Activated CD4-positive, alpha-beta memory T cell treated with anti-CD3 and anti-CD28 coated beads for 36 hours (primary cell): Measurements from ENCODE around the gene SCT. TPM values are rescaled to one million over a fixed set of nuclear protein-coding genes. Genes with fewer than 3 reads are reported as not detected.

Experiments used
- CTCF ChIA-PET: fragments of 350-600 bp; sonication (Branson Sonifier 250); formaldehyde crosslinking; loops from one replicate; lab custom pipeline; 2021; ENCODE audit warnings: antibody characterized with exemption, inconsistent platforms; lab: Charles Lee
- POLR2A ChIA-PET: fragments of 350-600 bp; sonication (Branson Sonifier 250); formaldehyde crosslinking; loops from one replicate; lab custom pipeline; 2021; ENCODE audit warnings: antibody characterized with exemption; lab: Charles Lee
- DNase-seq: peaks from one replicate; pipeline ENCODE4 v3.0.0-alpha.2; 2020
- H3K27ac Mint-ChIP-seq: one replicate; pipeline ENCODE4 v1.8.0; 2021; ENCODE audit warnings: mixed read lengths
- H3K27me3 Mint-ChIP-seq: one replicate; pipeline ENCODE4 v1.8.0; 2021; ENCODE audit warnings: mixed read lengths
- H3K36me3 Mint-ChIP-seq: one replicate; pipeline ENCODE4 v1.8.0; 2021; ENCODE audit warnings: mixed read lengths
- H3K4me1 Mint-ChIP-seq: one replicate; pipeline ENCODE4 v1.8.0; 2021; ENCODE audit warnings: low read depth, mixed read lengths
- H3K4me3 Mint-ChIP-seq: one replicate; pipeline ENCODE4 v1.8.0; 2021; ENCODE audit warnings: mild to moderate bottlenecking, mixed read lengths
- H3K9me3 Mint-ChIP-seq: one replicate; pipeline ENCODE4 v1.8.0; 2021; ENCODE audit warnings: mixed read lengths
- intact Hi-C: fragments of 100-400 bp; cut with micrococcal nuclease; formaldehyde crosslinking; loops from one replicate; pipeline ENCODE4 v1.15.1; 2023
- total RNA-seq, 2 experiments: library from RNA; stranded (reverse); gene quantifications; one replicate each; pipeline ENCODE4 v1.2.3, GENCODE V29; 2021

SCT gene
- total RNA-seq, result not detected

- intact Hi-C loops, result no loop called here
- H3K4me3 Mint-ChIP-seq, result no peak within 1 kb of the TSS
- ChIA-PET POLR2A (no interaction called here), CTCF (interaction anchor here (0.8 to 1.2 kb wide), 2 partner anchors 72 to 79 kb away, joined by 3 read pairs; no protein-coding TSS in a partner anchor)
- H3K4me1 Mint-ChIP-seq, result peaks cover 20% of the 10 kb centered on the region
- H3K9me3 Mint-ChIP-seq, result no peaks in the 10 kb centered on the region
- peaks cover 1% of the 10 kb centered on the region for H3K36me3 Mint-ChIP-seq
- peaks cover 10% of the 10 kb centered on the region for H3K27me3 Mint-ChIP-seq
- DNase-seq, result no peak
- no peak within 1 kb of the TSS for H3K27ac Mint-ChIP-seq
Observed at GRCh38 chr11:626475-627307, at the start of gene SCT. Gene SCT, minus strand, starts transcription at chr11:627181. Its CDS starts 38 bp downstream, at chr11:627143.

- CTCF ChIA-PET, result interaction anchor here (0.6 to 1.3 kb wide), 2 partner anchors 12 to 52 kb away, joined by 3 to 4 read pairs; no protein-coding TSS in a partner anchor
- no peak for DNase-seq
- POLR2A ChIA-PET, result no interaction called here
- Mint-ChIP-seq H3K36me3 (peaks cover 25% of the 10 kb centered on the region), H3K4me3 (no peak overlapping the region), H3K9me3 (no peaks in the 10 kb centered on the region), H3K27me3 (no peaks in the 10 kb centered on the region), H3K27ac (no peak overlapping the region), H3K4me1 (no peaks in the 10 kb centered on the region)
- intact Hi-C loops, result no loop called here
Observed at GRCh38 chr11:674406-674805, 47.4 kb upstream of the SCT start.

DNA sequence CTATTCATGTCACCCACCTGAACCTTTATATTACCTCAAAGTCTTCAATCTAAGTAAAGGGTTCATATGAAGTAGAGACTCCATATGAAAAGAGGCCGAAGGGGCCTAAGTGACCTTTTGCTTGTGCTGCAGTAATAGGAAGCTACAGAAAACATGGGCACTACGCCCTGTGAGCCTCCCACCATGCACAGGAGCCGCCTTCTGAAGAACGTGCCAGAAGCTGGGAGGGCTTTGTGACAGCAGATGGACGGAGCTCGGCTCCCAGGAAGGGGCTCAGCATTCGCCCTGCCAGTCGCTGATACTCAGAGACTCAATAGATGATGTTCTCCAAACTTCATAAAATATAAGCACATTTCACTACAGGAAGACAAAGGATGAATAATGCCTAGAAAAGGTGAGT is 46.9 kb upstream of the SCT start:
- POLR2A ChIA-PET, result no interaction called here
- intact Hi-C loops, result no loop called here
- CTCF ChIA-PET, result interaction anchor here (0.6 to 1.3 kb wide), 2 partner anchors 12 to 302 kb away, joined by 3 to 4 read pairs; no protein-coding TSS in a partner anchor
- Mint-ChIP-seq H3K4me1 (no peaks in the 10 kb centered on the region), H3K4me3 (no peak overlapping the region), H3K27ac (no peak overlapping the region), H3K9me3 (no peaks in the 10 kb centered on the region), H3K36me3 (peaks cover 25% of the 10 kb centered on the region), H3K27me3 (no peaks in the 10 kb centered on the region)
- no peak for DNase-seq

GRCh38 chr11:665704-666281 is 38.8 kb upstream of the SCT start:
- no peak for DNase-seq
- Mint-ChIP-seq H3K4me3 (no peak overlapping the region), H3K4me1 (no peaks in the 10 kb centered on the region), H3K27me3 (no peaks in the 10 kb centered on the region), H3K9me3 (no peaks in the 10 kb centered on the region), H3K36me3 (peaks cover 11% of the 10 kb centered on the region), H3K27ac (no peak overlapping the region)
- intact Hi-C loops, result no loop called here
- CTCF ChIA-PET, result interaction anchor here (1.5 to 2.3 kb wide), 2 partner anchors 56 to 111 kb away, joined by 5 to 6 read pairs; no protein-coding TSS in a partner anchor
- POLR2A ChIA-PET, result no interaction called here

- no peaks in the 10 kb centered on the region for H3K9me3 Mint-ChIP-seq
- no peak overlapping the region for H3K4me3 Mint-ChIP-seq
- intact Hi-C loops, result no loop called here
- H3K4me1 Mint-ChIP-seq, result no peaks in the 10 kb centered on the region
- CTCF ChIA-PET, result interaction anchor here (1.5 to 2.3 kb wide), 2 partner anchors 57 to 111 kb away, joined by 5 to 6 read pairs; no protein-coding TSS in a partner anchor
- H3K27ac Mint-ChIP-seq, result no peak overlapping the region
- POLR2A ChIA-PET, result interaction anchor here (0.8 kb wide), 1 partner anchor 18 kb away, joined by 4 read pairs; no protein-coding TSS in a partner anchor
- H3K27me3 Mint-ChIP-seq, result no peaks in the 10 kb centered on the region
- H3K36me3 Mint-ChIP-seq, result peaks cover 11% of the 10 kb centered on the region
- DNase-seq, result no peak
Observed at GRCh38 chr11:665062-665703, 38.2 kb upstream of the SCT start.

DNA sequence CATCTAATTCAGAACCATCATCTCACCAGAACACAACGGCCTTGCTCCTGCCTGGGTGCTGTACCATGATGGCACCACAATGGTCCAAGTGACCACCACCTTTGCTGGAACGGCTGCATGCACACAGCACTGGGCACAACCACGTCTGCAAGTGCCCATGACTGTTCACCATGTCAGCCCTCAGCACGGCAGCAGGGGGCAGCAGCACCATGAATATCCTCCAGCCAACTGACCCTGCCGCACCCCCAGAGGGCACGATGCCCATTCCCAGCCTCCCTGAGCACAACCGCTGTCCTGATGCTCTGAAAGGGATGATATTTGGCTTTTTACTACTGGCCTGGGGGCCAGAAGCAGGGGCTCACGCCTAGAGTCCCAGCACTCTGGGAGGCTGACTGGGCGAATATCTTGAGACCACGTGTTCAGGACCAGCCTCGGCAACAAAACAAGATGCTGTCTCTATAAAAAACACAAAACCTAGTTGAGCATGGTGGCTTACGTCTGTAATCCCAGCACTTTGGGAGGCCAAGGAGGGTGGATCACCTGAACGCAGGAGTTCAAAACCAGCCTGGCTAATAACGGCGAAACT is 35.8 kb upstream of the SCT start:
- peak; percentile 56 for DNase-seq
- ChIA-PET CTCF (interaction anchor here (0.6 to 3.3 kb wide), 4 partner anchors 11 to 60 kb away, joined by 3 to 38 read pairs (median 4); partner anchors contain the start of gene TMEM80), POLR2A (no interaction called here)
- Mint-ChIP-seq H3K36me3 (peaks cover 13% of the 10 kb centered on the region), H3K27me3 (no peaks in the 10 kb centered on the region), H3K4me1 (no peaks in the 10 kb centered on the region), H3K9me3 (no peaks in the 10 kb centered on the region), H3K4me3 (no peak overlapping the region), H3K27ac (no peak overlapping the region)
- intact Hi-C loops, result loop anchor here (1.0 kb wide), 1 partner anchor 61 kb away; no protein-coding TSS in a partner anchor

DNA sequence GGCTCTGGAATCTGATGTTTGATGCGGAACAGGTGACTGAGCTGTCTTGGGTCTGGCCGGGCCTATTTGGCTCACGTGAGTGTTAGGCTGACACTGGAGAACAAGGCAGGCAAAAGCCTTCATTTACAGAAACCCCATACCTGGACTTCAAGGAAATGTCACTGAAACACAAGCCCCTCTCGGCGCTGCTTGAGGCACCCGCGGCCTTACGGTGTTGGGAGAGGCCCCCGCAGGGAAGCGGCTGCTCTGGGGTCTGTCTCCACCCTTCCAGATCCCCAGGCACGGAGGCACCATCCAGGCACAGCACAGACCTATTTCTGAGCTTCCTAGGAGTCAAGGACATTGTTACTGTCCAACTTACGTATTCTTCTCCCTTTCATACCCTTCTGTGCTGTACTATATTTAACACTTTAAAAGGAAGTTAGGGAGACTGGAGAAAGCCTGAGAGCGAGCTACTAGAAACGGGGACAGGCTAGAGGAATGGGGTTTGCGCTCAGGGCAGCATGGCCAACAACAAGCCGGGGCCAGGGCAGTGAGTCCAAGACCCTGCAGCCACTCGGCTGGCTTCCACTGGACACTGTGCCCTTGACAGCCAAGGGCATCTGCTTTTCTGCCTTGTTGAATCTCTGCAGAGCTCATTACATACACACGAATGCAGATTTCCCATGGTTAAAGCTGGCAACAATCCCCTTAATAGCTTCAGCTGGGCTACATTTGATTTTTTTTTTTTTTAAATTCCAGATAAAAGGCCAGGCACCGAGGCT is 33.9 kb upstream of the SCT start:
- no peak for DNase-seq
- Mint-ChIP-seq H3K9me3 (no peaks in the 10 kb centered on the region), H3K27ac (no peak overlapping the region), H3K36me3 (peaks cover 13% of the 10 kb centered on the region), H3K4me3 (no peak overlapping the region), H3K27me3 (no peaks in the 10 kb centered on the region), H3K4me1 (no peaks in the 10 kb centered on the region)
- ChIA-PET POLR2A (interaction anchor here (0.6 kb wide), 1 partner anchor 81 kb away, joined by 3 read pairs; no protein-coding TSS in a partner anchor), CTCF (interaction anchor here (3.3 kb wide), 1 partner anchor 62 kb away, joined by 38 read pairs; no protein-coding TSS in a partner anchor)
- intact Hi-C loops, result no loop called here

DNA sequence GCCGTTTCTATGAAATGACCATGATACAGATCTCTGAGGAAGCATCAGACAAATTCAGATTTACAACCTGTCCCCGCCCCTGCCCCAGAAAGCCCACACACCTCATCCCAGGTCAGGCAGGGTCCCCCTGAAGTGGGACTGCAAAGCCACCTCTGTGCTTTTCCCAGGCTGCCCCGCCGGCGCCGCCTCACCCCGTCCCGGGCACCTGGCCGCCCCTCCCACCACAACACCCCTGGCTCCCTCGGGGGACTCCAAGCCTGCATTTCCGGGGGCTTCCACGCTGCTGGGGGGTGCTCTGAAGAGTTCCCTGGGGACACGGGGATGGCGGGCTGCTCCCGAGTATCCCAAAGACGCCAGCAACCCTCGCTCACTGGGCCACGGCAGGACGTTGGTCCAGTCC is 33.3 kb upstream of the SCT start:
- Mint-ChIP-seq H3K27ac (no peak overlapping the region), H3K4me1 (no peaks in the 10 kb centered on the region), H3K36me3 (peaks cover 12% of the 10 kb centered on the region), H3K27me3 (no peaks in the 10 kb centered on the region), H3K4me3 (no peak overlapping the region), H3K9me3 (no peaks in the 10 kb centered on the region)
- DNase-seq, result no peak
- CTCF ChIA-PET, result no interaction called here
- intact Hi-C loops, result no loop called here
- POLR2A ChIA-PET, result interaction anchor here (0.6 kb wide), 1 partner anchor 81 kb away, joined by 3 read pairs; no protein-coding TSS in a partner anchor

- CTCF ChIA-PET, result no interaction called here
- DNase-seq, result no peak
Observed at GRCh38 chr11:659532-660085, 32.6 kb upstream of the SCT start.

DNA sequence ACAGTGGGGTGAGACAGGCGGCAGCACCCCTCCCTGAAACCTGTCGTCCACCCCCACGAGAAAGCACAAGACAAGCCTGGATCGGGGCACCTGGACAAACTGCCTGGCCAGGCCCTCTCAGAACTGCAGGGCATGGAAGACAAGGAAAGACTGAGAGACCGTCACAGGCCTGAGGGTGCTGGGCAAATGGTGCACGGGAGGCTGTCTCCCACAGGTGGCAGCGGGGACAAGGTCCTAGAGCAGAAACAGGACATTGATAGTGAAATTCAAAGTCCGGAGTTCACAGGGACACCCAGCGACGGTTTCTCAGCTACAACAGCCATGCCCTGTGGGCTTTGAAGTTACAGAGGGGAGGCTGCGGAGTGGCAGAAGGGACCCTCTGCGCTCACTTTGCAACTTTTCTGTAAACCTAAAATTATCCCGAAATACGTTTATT is 30.7 kb upstream of the SCT start:
- Mint-ChIP-seq H3K4me1 (no peaks in the 10 kb centered on the region), H3K36me3 (peaks cover 9% of the 10 kb centered on the region), H3K9me3 (no peaks in the 10 kb centered on the region), H3K27ac (no peak overlapping the region), H3K4me3 (no peak overlapping the region), H3K27me3 (no peaks in the 10 kb centered on the region)
- POLR2A ChIA-PET, result no interaction called here
- CTCF ChIA-PET, result no interaction called here
- no peak for DNase-seq
- intact Hi-C loops, result no loop called here

More at GRCh38 chr11:659532-660085, 32.6 kb upstream of the SCT start:
- intact Hi-C loops, result no loop called here
- peaks cover 11% of the 10 kb centered on the region for H3K36me3 Mint-ChIP-seq
- H3K27me3 Mint-ChIP-seq, result no peaks in the 10 kb centered on the region
- POLR2A ChIA-PET, result no interaction called here
- H3K4me3 Mint-ChIP-seq, result no peak overlapping the region
- H3K27ac Mint-ChIP-seq, result no peak overlapping the region
- no peaks in the 10 kb centered on the region for H3K4me1 Mint-ChIP-seq
- no peaks in the 10 kb centered on the region for H3K9me3 Mint-ChIP-seq

- H3K4me3 Mint-ChIP-seq, result no peak overlapping the region
- H3K27me3 Mint-ChIP-seq, result no peaks in the 10 kb centered on the region
- no peaks in the 10 kb centered on the region for H3K9me3 Mint-ChIP-seq
- no peak for DNase-seq
- intact Hi-C loops, result no loop called here
- no peaks in the 10 kb centered on the region for H3K4me1 Mint-ChIP-seq
- H3K36me3 Mint-ChIP-seq, result peaks cover 7% of the 10 kb centered on the region
- ChIA-PET POLR2A (no interaction called here), CTCF (no interaction called here)
- no peak overlapping the region for H3K27ac Mint-ChIP-seq
Observed at GRCh38 chr11:656866-657265, 29.9 kb upstream of the SCT start.
